ENCODE results near the gene CYP2U1. TPM values are rescaled to one million over a fixed set of nuclear protein-coding genes. Genes with fewer than 3 reads are reported as not detected.
A peak's percentile ranks its signal among the peaks of the same experiment; 100 is the strongest.

The CYP2U1 gene
- total RNA-seq = 1 to 10 TPM; 3.5 to 8.6 (median 5.1) TPM

DNA sequence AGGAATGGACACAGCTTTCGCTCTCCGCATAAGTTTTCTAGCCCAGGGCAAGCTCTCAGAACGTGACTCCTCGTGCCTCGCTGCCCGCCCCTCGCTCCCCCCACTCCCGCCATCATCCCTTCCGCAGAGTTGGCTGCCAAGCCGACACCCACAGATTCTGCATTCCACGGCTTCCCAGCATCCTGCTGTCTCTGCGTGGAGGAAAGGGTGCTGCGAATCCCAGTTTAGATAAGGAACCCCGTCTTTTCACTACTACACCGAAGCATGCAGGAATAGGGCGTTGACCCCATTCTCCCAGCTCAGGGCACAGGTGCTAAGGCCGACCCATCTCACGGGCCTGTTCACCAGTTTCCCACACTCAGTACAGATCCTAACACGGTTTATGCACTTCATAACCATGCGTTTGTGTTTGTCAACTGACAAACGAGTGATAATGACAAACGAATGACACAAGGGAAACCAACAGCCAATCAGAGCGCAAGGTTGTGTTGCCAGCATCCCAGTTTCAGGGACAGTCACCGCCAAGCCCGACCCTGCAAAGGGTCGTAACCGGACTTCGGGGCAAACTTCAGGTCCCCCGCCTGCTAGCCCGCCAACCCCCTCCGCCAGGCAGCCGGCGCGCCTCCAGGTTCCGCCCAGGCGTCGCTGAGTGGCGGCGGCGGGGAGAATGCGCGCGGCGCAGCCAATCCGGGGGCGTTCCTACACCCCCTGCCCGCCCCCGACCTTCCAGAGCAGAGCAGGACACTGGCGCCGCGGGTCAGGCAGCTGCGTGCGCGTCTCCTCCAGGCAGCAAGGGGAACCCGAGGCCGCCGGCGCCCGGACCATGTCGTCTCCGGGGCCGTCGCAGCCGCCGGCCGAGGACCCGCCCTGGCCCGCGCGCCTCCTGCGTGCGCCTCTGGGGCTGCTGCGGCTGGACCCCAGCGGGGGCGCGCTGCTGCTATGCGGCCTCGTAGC, at the start of gene CYP2U1:
CYP2U1 (plus strand) TSS at position 729 of the 954 bp plus-strand sequence; CDS start at position 824, 95 bp downstream.
- Histone ChIP-seq H3K27me3 (no peaks in the 10 kb centered on the region), H3K36me3 (no peaks in the 10 kb centered on the region), H3K4me3 (peak within 1 kb of the TSS; percentile 63 to 79 (median 74)), H3K9me3 (no peaks in the 10 kb centered on the region), H3K27ac (peak within 1 kb of the TSS; percentile 72 to 87 (median 79)), H3K4me1 (peaks cover 0 to 23% (median 15%) of the 10 kb centered on the region in 4 donors)
- DNase-seq = peak; percentile 88
- WGBS, 2 donors (ENCODE audit: low coverage in 1 of 2) = 10 to 18% methylated on average over 8 to 25 of the region's 78 CpGs
- in situ Hi-C loops (cut with MboI; ENCODE audit: low pct_ligation_motif_present in 1 of 4, low pct_unique_long_range_greater_than_20kb in 1 of 4, low sequenced_read_pairs in 3 of 4) = no loop called here
- intact Hi-C loops (cut with DNase I; ENCODE audit: low total_unique reads) = no loop called here
- TF ChIP-seq EP300 (IDR thresholded peaks at IDR 0.05; ENCODE audit: low read depth) (no peak), POLR2AphosphoS5 (IDR thresholded peaks at IDR 0.05) (peak; percentile 63 to 76 (median 64)), POLR2A (IDR thresholded peaks at IDR 0.05) (peak; percentile 43)
- TF ChIP-seq, protein P1, sequence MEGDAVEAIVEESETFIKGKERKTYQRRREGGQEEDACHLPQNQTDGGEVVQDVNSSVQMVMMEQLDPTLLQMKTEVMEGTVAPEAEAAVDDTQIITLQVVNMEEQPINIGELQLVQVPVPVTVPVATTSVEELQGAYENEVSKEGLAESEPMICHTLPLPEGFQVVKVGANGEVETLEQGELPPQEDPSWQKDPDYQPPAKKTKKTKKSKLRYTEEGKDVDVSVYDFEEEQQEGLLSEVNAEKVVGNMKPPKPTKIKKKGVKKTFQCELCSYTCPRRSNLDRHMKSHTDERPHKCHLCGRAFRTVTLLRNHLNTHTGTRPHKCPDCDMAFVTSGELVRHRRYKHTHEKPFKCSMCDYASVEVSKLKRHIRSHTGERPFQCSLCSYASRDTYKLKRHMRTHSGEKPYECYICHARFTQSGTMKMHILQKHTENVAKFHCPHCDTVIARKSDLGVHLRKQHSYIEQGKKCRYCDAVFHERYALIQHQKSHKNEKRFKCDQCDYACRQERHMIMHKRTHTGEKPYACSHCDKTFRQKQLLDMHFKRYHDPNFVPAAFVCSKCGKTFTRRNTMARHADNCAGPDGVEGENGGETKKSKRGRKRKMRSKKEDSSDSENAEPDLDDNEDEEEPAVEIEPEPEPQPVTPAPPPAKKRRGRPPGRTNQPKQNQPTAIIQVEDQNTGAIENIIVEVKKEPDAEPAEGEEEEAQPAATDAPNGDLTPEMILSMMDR (IDR thresholded peaks at IDR 0.05) = peak in 1 of 5 experiments; percentile 26

- Histone ChIP-seq H3K4me3 (no peak overlapping the region), H3K27me3 (no peaks in the 10 kb centered on the region), H3K36me3 (no peaks in the 10 kb centered on the region), H3K27ac (no peak overlapping the region), H3K4me1 (no peaks in the 10 kb centered on the region), H3K9me3 (peaks cover 3 to 12% of the 10 kb centered on the region in 2 donors)
- in situ Hi-C loops (cut with MboI; ENCODE audit: low pct_ligation_motif_present in 1 of 4, low pct_unique_long_range_greater_than_20kb in 1 of 4, low sequenced_read_pairs in 3 of 4) = no loop called here
- no peak for DNase-seq
- intact Hi-C loops (cut with DNase I; ENCODE audit: low total_unique reads) = no loop called here
- TF ChIP-seq POLR2A (IDR thresholded peaks at IDR 0.05) = no peak
- no peak for TF ChIP-seq EP300 (IDR thresholded peaks at IDR 0.05; ENCODE audit: low read depth)
- no peak for TF ChIP-seq POLR2AphosphoS5 (IDR thresholded peaks at IDR 0.05)
- TF ChIP-seq, protein P1 (IDR thresholded peaks at IDR 0.05) = no peak
Observed at GRCh38 chr4:107885865-107886264, 45.5 kb upstream of the CYP2U1 start.

- Histone ChIP-seq H3K36me3 (no peaks in the 10 kb centered on the region), H3K9me3 (peaks cover 3 to 12% of the 10 kb centered on the region in 2 donors), H3K4me3 (no peak overlapping the region), H3K4me1 (no peaks in the 10 kb centered on the region), H3K27me3 (no peaks in the 10 kb centered on the region), H3K27ac (no peak overlapping the region)
- intact Hi-C loops (cut with DNase I; ENCODE audit: low total_unique reads) (no loop called here), in situ Hi-C loops (cut with MboI; ENCODE audit: low pct_ligation_motif_present in 1 of 4, low pct_unique_long_range_greater_than_20kb in 1 of 4, low sequenced_read_pairs in 3 of 4) (no loop called here)
- TF ChIP-seq, protein P1 (IDR thresholded peaks at IDR 0.05) = no peak
- TF ChIP-seq POLR2AphosphoS5 (IDR thresholded peaks at IDR 0.05) = no peak
- no peak for TF ChIP-seq POLR2A (IDR thresholded peaks at IDR 0.05)
- no peak for TF ChIP-seq EP300 (IDR thresholded peaks at IDR 0.05; ENCODE audit: low read depth)
- DNase-seq = no peak
- 50 to 64% methylated on average over 2 of the region's 2 CpGs for WGBS, 2 donors (ENCODE audit: low coverage in 1 of 2)
Observed at GRCh38 chr4:107888237-107888636, 43.1 kb upstream of the CYP2U1 start.

- Histone ChIP-seq H3K27ac (no peak overlapping the region), H3K4me1 (peaks cover 0 to 7% (median 1%) of the 10 kb centered on the region in 4 donors), H3K4me3 (no peak overlapping the region), H3K27me3 (no peaks in the 10 kb centered on the region), H3K36me3 (no peaks in the 10 kb centered on the region), H3K9me3 (peaks cover 3 to 12% of the 10 kb centered on the region in 2 donors)
- TF ChIP-seq, protein P1 (IDR thresholded peaks at IDR 0.05) = no peak
- TF ChIP-seq POLR2A (IDR thresholded peaks at IDR 0.05) (no peak), POLR2AphosphoS5 (IDR thresholded peaks at IDR 0.05) (no peak), EP300 (IDR thresholded peaks at IDR 0.05; ENCODE audit: low read depth) (no peak)
- in situ Hi-C loops (cut with MboI; ENCODE audit: low pct_ligation_motif_present in 1 of 4, low pct_unique_long_range_greater_than_20kb in 1 of 4, low sequenced_read_pairs in 3 of 4) (no loop called here), intact Hi-C loops (cut with DNase I; ENCODE audit: low total_unique reads) (no loop called here)
- 85 to 93% methylated on average over 2 of the region's 2 CpGs for WGBS, 2 donors (ENCODE audit: low coverage in 1 of 2)
- no peak for DNase-seq
Observed at GRCh38 chr4:107890779-107891178, 40.6 kb upstream of the CYP2U1 start.

Measured in transverse colon (tissue), 4 donors.